GM18502 (cell line): Measurements from ENCODE around the gene MAPKBP1.

Experiments
- ATAC-seq: cut with Tn5 transposase; IDR thresholded peaks from one replicate; pipeline ENCODE4 v1.9.1; 2021; ENCODE audit warnings: mild to moderate bottlenecking; ENCODE audit not compliant: unreplicated experiment, poor library complexity

Gene MAPKBP1

DNA sequence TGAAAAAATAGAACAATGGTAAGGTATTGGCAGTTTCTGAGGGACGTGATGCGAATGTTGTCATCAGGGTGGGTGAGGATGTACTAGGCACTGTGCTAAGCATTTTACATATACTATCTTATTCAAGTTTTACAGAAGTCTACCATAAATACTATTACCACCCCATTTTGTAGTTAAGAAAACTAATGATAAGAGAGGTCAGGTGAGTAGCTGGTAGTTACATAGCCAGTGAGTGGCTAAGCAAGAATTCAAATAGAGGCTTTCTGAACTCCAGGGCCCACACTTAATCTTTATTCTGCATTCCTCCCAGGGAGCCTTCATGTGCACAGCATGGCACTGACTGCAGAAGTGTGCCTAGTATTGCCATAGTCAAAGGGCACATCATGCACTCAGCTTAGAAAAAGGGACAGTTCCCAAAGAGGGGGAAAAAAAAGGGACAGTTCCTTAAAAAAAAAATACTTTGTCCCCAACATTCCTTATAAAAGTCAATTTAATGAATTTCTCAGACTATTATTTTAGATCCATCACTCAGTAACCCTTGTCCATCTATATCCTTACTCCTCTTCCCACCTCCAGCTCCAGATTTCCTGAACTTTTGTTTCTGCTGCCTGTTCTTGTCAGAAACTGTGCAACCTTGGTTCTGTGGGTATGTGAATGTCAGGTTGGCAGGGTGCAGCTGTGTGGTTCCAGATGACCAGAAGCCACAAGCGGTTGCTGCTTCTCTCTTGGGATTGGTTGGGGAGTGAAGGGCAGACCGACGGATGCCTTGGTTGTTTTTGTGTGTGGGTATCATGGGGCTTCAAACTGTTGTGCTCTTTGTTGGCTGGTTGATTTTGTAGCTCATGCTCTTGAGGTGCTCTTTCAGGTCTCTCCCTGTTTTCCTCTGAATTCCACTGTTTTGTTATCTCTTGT is 8.3 kb downstream of the MAPKBP1 start:
- no peak for ATAC-seq

DNA sequence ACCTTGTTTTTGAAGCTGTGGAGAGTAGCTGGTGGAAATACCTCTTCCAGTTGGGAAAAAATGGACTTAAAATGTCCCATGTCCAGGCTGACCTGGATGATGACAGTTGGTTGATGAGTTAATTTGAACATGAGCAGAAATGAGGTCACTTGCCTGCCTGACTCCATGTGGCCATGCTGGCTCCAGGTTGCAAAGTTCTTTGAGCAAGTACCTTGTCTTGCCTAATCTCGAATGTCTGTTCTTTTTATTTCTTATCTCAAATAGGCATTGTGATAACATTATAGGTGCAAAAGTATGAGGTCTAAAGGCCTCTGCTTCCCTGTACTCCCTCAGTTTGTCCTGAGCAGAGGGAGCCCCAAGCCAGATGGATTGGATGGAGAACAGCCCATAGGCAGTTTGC is 9.0 kb downstream of the MAPKBP1 start:
- ATAC-seq: no peak

DNA sequence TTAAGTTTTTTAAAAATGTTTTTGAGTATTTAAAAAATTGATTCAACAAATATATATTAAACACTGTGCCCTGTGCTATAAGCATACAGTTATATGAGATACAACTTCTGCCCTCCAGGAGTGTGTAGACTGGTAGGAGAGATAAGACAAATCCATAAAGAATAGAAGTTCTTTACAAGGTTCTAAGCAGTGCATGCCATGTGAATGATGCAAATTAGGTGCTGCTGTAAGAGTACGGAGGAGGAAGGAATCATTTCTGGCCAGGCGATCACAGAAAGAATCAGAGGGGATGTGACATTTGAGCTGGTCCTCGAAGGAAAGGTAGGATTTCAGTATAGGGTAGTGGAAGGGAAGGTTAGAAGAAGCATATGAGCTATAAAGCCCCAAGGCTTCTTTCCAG is 14.0 kb downstream of the MAPKBP1 start:
- ATAC-seq: no peak

DNA sequence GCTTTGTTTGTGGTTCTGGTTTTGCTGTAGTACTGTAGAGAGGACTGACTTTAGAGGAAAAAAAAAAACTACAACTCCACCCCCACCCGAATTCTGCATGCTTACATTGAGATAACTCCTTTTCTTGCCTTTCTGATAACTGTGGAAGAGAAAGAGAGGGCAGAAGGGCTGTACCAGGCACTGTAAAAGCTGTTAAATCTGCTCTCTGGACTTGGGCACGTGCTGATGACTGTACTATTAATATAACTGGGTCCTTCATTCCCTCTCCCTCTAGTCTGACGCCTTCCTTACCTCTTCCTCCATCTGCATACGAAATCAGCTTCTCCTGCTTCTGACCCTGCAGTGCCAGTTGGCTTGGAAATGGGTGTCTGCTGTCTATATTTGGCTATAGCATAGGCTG is 15.0 kb downstream of the MAPKBP1 start:
- no peak for ATAC-seq

DNA sequence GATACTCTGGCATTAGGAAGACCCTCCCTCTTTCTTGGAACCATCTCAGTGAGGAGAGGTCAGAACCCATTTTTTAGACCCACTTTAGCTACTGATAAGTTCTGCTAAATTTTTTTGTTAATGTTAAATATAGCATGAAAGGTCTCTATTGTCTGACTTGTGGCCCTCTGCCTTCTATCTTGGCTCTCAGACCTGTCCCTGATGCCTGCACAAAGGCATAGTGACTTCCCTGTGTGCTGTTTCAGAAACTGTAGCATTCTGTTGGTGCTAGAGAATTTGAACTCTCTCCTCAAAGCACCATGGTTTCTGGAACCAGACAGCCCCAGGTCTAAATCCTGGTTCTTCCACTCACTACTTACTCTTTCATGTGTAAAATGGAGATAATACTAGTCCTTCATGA is 15.4 kb downstream of the MAPKBP1 start:
- ATAC-seq: no peak

DNA sequence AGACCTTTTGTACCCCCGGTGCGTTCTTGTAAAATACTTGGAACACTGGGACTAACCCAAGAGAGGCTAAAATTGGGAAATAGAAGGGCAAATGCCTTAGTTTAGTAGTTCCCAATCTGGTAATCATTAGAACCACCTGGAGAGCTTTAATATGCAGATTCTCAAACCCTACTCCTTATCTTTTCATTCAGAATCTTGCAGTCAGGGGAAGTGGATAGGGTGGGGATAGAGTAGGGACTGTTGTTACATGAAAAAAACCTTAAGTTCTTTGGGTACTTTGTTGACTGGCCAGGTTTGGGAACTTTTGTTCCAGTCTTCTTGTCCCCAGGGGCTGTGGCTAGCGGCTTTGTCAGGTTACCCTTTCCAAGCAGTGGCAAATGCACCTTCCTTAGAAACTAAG is 15.9 kb downstream of the MAPKBP1 start:
- no peak for ATAC-seq

- ATAC-seq: no peak
Observed at GRCh38 chr15:41790756-41791546, 16.7 kb downstream of the MAPKBP1 start.

- ATAC-seq: no peak
Observed at GRCh38 chr15:41791547-41791937, 17.3 kb downstream of the MAPKBP1 start.

GRCh38 chr15:41792000-41792637 is 17.8 kb downstream of the MAPKBP1 start:
- ATAC-seq: no peak

- no peak for ATAC-seq
Observed at GRCh38 chr15:41794081-41794480, 19.8 kb downstream of the MAPKBP1 start.

DNA sequence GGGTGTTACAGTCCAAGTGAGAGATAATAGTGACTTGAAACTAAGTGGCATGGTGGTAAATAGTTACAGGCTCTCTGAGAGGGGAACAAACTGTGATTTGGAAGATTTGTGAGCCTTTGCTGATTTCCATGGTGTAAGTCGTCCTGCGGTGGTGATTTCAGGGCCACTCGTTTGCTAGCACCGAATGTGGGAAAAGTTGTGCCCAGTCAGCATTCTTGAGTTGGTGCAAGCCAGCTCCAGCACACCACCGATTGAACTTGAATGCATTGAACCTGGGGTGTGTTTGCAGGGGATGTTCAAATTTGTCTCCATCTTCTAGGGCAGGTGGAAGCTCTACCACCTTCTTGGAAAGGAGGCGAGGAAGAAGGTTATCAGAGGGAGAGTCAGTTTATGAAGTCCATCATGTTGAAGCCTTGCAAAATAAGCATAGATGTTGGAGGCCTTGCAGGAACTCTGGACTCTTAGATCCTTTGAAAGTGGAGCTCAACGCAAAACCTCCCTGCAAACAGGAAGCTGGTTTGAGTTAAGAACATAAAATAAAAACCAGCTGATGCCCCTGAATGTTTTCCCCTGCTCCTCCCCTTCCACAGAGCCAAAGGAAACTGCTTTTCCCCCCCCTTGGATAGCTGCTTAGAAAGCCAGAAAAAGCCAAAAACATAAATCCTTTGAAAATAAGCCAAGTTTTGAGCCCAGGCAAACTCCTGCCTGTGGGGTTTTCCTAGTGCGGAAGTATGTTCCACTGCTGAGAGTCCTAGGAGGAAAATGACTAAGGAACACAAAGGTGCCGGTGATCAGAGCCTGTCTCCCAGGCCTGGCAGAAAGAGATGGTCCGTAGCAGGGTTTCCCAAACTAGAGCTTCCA is 21.9 kb downstream of the MAPKBP1 start:
- ATAC-seq: no peak

DNA sequence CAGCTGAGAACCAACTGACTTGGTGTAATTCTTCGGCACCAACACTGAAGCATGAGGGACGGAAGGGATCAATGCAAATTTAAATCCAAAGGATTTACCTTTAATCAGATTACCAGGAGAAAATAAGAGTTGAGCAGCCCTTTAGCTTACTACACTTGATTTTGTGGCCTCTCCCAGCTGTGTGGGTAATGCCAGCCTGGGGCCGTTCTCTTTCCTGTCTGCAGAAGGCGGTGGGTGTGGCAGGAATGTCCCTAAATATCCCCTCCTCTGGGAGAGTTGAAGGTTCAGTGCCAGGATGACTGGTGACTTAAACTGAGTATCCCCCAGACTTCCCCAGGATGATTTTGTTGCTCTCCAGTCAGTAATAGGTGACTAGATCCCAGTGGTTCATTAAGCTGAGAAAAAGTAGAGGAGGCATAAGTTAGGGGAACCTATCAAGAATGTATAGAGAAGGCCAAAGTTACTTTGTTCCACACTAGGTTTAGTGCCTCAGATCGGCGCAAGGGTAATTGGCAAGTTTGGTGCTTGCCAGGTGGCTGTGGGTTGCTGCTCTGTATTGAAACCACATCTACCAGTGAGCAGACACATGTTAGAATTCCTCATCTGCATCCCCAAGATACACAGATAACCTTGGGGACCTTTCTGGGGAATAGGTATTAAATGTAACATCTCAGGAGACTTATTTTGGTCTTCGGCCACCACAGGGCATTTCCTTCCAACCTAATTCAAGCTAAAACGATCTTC is 23.1 kb downstream of the MAPKBP1 start:
- ATAC-seq: no peak

- no peak for ATAC-seq
Observed at GRCh38 chr15:41798607-41799487, 24.6 kb downstream of the MAPKBP1 start.

DNA sequence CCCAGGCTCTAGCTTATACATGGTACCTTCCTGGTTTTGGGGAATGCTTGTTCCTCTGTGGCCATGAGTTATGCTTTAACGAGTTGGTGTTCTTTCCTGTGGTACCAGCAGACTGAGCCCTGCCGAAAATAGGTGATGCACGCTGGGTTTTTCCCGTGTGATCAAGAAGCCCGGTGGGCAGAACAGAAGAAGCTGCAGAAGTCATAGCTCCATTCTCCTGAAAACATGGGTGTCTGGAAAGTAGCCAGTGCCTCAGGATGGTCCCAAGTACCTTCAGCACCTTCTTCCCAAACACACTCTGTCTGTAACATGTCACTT is 25.2 kb downstream of the MAPKBP1 start:
- no peak for ATAC-seq

DNA sequence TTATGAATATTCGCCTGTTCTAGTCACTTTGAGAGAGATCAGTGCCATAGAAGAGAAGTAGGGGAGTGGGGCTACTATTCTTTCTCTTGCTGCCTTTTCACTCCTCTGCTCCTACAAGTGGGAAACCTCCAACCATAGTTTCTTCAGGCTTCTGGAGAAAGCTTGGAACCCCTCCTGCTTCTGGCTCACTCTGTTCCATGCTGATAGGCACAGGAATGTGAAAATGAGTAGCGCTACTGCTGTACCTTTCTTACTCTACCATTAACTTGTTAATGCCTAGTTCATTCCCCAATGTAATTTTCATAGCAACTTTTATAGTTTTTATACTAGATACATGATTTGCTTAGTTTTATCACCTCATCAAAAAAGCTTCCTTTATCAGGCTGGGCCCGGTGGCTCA is 26.9 kb downstream of the MAPKBP1 start:
- no peak for ATAC-seq

DNA sequence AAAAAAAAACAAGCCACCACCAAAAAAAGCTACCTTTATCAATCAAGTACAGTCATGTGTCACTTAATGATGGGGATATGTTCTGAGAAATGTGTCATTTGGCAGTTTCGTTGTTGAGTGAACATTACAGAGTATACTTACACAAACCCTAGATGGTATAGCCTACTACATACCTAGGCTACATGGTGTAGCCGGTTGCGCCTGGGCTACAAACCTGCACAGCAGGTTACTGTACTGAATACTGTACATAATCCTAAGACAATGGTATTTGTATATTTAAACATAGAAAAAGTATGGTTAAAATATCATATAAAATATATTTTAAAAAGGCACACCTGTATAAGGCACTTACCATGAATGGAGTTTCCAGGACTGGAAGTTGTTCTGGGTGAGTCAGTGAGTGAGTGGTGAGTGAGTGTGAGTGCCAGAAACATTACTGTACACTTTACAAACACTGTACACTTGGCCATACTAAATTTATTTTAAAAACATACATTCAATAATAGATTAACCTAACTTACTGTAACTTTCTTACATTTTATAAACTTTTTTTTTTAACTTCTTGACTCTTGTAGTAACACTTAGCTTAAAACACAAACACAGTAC is 27.7 kb downstream of the MAPKBP1 start:
- no peak for ATAC-seq

- ATAC-seq: no peak
Observed at GRCh38 chr15:41804361-41804760, 30.1 kb downstream of the MAPKBP1 start.

- ATAC-seq: no peak
Observed at GRCh38 chr15:41804916-41805666, 30.8 kb downstream of the MAPKBP1 start.
